CD4-positive, alpha-beta T cell treated with Interleukin-17A for 4 hours (primary cell): ENCODE data around the gene C11orf68.
"Not testable (repeated sequence)": the region's sequence is repeated elsewhere in the genome, so short reads cannot be mapped to it uniquely, and the experiment has no call there.

ENCODE experiments used
- DNase-seq: peaks from one replicate; pipeline ENCODE4 v3.0.0-alpha.2; 2020; ENCODE audit warnings: mixed read lengths

Gene C11orf68

DNA sequence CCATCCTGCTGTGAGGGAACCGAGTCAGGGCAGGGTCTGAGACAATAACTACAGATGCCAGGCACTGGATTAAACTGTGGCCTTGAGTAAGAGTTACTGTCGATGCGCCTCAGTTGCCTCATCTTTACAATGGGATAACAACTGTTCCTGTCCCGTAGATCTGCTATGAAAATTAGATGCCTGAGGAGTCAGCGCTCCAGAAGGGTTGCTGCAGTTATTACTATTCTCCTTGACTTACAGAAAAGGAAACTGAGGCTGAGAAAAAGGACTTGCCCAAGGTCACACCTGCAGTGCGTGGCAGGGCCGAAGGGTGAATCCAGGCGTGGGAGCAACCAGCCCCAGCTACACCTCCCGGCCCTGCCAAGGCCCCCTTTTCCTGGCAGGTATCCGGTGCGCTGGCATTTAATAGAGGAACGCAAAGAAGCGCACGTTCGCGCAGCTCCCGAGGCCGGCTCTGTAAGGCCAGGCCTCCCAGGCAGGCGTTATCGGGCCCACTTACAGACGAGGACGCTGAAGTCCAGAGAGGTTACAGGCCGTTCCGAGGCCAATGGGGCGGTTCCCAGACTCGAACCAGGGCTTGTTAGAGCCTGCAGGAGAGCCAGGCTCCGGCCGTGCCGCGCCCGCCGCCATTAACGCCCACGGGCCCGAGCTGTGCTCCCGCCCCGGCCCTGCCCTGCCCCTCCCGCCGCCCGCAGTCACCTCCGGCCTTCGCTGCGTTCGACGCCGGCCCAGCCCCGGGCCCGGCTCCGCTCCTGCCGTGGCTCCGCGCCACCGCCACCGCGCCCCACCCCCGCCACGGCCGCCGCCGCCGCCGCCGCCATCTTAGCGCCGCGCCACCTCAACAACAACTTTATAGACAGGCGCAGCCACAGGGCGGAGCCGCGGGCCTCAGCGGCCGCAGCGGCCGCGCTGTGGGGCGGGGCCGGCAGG lies at the start of gene C11orf68:
C11orf68 (minus strand) TSS at position 852 of the 930 bp plus-strand sequence; CDS start at position 821, 31 bp downstream.
- DNase-seq: no peak

DNA sequence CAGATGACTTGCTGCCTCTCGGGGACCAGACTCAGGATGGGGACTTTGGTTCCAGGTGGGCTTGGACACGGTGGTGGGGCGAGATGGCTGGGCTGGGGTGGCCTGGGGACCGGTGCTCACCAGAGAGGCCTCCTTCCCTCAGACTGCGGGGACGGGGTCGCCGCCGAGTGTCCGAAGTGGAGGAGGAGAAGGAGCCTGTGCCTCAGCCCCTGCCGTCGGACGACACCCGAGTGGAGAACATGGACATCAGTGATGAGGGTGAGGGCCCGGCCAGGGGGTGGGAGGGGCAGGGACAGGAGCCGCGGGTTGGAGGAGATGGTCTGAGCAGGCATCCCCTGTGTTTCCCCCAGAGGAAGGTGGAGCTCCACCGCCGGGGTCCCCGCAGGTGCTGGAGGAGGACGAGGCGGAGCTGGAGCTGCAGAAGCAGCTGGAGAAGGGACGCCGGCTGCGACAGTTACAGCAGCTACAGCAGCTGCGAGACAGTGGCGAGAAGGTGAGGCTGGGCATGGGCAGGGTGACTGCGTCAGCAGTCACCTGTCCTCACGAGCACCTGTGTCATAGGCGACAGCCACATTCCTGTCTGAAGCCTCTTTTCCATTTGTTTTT lies 48.6 kb upstream of the C11orf68 start:
- DNase-seq: no peak

DNA sequence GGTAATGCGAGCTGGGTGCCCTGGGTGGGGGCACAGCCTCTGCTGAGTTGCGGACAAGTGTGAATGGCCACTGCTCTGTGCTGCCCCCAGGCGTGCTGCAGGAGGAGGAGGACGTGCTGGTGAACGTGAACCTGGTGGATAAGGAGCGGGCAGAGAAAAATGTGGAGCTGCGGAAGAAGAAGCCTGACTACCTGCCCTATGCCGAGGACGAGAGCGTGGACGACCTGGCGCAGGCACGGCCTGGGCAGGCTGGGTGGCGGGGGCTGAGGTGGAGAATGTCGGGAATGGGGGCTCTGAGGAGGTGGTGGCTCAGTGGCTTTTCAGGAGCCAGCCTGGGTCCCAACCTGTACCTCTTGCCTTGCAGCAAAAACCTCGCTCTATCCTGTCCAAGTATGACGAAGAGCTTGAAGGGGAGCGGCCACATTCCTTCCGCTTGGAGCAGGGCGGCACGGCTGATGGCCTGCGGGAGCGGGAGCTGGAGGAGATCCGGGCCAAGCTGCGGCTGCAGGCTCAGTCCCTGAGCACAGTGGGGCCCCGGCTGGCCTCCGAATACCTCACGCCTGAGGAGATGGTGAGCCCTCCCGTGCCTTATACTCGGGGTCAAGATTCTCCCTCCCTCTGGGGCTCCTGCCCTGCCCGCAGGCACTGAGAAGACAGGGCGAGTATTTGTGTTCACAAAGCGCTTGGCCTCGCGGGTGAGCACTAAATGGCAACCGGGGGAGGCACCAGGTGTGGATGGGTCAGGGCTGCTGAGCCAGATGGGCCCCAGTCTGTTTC lies 47.3 kb upstream of the C11orf68 start:
- no peak for DNase-seq

DNA sequence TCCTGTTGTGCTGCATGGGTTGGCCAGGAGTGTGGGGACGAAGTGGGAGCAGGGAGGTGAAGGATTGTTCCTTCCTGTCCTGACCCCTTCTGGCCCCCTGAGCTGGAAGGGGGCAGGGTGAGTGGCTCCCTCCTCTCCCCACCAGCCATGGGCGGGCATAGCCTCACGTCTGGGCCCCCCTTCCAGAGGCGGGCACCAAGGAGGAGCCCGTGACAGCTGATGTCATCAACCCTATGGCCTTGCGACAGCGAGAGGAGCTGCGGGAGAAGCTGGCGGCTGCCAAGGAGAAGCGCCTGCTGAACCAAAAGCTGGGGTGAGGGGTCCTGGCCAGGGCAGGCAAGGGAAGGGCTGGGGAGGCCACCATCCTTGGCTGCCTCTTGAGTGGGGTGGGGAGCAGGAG lies 46.0 kb upstream of the C11orf68 start:
- no peak for DNase-seq

DNA sequence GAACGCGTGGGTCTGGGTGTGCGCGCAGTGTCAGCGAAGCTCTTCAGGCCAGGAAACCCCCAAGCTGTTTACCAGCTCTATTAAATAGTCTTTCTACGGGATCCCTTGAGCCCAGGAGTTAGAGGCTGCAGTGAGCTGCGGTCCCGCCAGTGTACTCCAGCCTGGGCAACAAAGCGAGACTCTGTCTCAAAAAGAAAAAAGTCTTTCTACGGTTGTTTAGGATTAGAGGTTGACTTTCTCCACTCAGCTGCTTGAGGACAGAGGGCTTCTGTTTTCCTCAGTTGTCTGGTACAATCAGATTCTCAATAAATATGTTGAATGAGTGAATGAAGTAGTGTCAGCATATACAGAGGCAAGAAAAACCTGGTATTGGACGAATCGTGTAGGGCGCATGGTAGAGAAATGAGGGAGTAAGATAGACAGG lies 43.3 kb upstream of the C11orf68 start:
- DNase-seq: no peak

DNA sequence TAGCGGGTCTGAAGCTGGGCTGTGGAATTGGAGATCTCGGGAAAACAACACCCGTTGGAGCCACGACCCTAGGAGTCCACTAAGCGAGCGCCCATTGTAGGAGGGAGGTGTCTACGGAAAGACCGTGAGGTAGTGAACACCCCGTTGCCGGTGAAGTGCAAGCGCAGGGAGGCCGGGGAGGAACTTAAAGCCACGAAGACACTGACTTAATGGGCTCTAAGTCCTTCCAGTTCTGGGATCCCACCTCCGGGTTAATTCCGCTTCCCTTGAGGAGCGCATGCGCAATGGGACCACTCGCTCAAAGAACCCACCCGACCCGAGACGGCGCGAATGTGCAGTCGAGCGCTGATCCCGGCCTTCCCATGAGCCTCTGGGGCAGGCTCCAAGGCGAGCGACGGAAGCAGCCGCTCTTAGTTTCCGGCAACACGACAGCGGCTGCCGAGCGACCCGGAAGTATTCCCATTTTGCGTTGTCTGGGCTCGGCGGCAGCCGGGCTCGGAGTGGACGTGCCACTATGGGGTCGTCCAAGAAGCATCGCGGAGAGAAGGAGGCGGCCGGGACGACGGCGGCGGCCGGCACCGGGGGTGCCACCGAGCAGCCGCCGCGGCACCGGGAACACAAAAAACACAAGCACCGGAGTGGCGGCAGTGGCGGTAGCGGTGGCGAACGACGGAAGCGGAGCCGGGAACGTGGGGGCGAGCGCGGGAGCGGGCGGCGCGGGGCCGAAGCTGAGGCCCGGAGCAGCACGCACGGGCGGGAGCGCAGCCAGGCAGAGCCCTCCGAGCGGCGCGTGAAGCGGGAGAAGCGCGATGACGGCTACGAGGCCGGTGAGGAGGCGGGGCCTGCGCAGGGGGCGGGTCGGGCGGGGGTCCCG lies 42.6 kb upstream of the C11orf68 start, which contains the start of gene SART1:
SART1 (plus strand) TSS at position 468 of the 874 bp plus-strand sequence; CDS start at position 515, 47 bp downstream.
- peak; percentile 96 for DNase-seq

DNA sequence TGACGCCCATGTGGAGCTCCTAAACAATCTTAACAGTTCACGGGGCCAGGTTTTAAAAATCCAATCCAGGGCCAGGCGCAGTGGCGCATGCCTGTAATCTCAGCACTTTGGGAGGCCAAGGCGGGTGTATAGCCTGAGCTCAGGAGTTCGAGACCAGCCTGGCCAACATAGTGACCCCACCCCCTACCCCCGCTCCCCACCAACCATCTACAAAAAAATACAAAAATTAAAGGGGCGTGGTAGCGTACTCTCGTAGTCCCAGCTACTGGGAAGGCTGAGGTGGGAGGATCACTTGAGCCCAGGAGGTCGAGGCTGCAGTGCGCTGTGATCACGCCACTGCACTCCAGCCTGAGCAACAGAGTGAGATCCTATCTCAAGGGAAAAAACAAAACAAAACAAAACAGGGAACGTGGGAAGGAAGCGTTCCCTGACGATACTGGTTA lies 42.0 kb upstream of the C11orf68 start:
- DNase-seq: no peak

DNA sequence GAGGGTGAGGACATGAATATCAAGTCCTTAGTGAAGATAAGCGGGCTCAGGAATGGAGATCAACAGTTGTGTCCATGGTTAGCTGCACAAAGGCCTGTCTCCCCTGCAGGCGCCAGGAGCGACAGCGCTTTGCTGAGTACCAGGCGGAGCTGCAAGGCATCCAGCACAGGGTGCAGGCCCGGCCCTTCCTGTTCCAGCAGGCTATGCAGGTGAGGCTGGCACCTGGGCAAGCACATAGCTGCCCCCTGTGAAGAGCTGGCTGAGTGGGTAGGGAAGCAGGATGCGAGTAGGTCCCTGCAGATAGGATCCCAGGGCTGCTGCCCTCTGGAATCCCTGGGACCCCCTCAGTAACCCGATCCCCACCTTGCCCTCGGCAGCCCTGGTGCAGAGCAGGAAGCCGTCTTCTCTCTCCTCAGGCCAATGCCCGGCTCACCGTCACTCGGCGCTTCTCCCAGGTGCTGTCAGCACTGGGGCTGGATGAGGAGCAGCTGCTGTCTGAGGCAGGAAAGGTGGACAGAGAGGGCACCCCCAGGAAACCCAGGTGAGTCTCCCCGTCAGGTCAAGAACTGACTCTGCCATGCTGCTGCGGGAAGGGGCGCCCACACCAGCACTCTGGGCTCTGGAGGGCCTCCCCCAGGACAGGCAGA lies 40.0 kb upstream of the C11orf68 start:
- DNase-seq: no peak

DNA sequence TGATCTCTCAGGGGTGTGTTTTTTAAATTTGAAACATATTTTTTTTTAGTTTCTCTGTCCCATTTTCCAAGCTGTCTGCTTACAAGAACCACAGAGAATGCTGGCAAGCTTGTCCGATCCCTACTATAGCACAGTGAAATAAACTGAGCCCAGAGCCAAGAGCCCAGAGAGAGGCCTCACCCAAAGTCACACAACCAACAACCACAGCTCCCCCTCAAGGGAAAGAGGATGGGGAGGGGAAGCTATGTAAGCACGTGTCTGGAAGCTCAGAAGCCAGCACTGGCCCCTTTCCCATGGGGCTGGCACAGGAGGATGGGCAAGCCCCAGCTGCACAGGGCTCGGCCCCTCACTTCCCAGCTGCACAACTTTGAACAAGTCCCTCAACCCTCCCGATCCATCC lies 39.4 kb upstream of the C11orf68 start:
- no peak for DNase-seq

DNA sequence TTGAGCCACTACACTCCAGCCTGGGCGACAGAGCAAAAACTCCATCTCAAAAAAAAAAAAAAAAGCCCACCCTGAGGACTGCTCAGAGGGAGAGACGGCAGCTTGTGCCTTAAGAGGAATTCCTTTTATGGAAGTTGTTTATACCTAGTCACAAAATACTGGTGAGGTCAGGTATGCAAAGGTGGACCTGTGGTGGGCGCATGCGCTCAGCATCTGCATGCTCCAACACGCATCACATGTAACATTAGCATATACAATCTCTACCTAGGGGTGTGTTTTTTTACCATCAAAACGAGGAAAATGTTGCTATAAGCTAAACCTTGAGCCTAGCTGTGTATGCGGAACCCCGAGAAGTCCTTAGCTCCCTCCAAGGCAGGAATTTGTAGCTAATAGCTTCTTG lies 35.9 kb upstream of the C11orf68 start:
- no peak for DNase-seq

DNA sequence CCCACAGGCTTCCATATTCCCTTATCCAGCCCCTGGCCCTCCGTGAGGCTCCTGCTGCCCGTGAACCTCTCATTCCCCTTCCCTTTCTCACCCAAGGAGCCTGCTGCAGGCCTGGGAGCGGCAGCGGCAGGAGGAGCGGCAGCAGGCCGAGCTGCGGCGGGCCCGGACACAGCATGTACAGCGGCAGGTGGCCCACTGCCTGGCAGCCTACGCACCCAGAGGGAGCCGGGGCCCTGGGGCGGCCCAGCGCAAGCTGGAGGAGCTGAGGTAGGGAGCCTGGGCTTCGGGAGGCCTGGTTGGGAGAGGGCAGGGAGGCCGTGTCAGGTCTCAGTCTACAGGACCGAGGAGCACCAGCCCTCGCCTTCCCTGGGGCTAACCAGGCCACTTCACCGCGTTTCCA lies 34.6 kb upstream of the C11orf68 start:
- DNase-seq: no peak

DNA sequence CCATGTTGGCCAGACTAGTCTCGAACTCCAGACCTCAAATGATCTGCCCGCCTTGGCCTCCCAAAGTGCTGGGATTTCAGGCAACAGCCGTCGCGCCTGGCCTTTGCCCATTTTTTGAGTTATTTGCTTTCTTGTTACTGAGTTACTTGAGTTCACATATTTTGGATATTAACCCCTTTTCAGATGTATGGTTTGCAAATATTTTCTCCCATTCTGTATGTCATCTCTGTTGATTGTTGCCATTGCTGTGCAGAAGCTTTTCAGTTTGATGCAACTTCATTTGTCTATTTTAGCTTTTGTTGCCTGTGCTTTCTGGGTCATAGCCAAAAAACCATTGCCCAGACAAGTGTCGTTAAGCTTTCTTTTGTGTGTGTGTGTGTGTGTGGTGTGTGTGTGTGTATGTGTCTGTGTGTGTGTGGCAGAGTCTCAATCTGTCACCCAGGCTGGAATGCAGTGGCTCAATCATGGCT lies 33.2 kb upstream of the C11orf68 start:
- no peak for DNase-seq

DNA sequence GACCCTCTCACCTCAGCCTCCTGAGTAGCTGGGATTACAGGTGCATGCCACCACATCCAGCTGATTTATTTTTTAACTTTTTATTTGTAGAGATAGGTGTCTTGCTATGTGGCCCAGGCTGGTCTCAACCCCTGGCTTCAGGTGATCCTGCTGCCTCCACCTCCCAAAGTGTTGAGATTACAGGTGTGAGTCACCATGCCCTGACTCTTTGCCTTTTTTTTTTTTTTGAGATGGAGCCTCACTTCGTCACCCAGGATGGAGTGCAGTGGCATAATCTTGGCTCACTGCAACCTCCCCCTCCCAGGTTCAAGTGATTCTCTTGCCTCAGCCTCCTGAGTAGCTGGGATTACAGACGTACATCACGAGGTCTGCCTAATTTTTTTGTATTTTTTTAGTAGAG lies 32.8 kb upstream of the C11orf68 start:
- not testable (repeated sequence) for DNase-seq

DNA sequence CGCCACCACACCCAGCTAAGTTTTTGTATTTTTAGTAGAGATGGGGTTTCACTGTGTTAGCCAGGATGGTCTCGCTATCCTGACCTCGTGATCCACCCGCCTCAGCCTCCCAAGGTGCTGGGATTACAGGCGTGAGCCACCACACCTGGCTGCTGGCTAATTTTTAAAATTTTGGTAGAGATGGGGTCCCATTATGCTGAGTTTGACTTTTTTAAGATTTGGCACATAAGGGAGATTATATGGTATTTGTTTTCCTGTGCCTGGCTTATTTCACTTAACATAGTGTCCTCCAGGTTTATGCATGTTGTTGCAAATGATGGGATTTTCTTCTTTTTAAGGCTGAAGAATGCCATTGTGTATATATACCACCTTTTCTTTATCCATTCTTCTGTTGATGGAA lies 31.8 kb upstream of the C11orf68 start:
- DNase-seq: not testable (repeated sequence)

DNA sequence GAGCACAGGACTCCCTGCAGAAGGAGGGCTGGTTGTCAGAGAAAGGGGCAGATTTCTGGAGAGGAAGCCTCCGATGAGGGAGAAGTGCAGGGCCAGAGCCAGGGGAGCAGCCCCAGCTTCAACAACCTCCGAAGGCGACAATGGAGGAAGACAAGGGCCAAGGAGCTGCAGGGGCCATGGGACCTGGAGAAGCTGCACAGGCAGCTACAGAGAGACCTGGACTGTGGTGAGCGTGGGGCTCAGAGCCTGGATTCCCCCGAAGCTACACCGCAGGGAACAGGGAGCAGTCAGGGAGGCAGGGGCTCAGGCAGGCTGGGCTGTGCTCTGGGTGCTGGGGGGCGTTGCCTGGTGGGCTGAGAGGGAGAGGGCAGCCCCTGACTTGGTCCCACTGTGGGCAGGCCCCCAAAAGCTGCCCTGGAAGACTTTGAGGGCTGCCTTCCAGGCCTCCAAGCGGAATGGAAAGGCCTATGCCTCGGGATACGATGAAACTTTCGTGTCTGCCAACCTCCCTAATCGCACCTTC lies 28.8 kb upstream of the C11orf68 start:
- no peak for DNase-seq

DNA sequence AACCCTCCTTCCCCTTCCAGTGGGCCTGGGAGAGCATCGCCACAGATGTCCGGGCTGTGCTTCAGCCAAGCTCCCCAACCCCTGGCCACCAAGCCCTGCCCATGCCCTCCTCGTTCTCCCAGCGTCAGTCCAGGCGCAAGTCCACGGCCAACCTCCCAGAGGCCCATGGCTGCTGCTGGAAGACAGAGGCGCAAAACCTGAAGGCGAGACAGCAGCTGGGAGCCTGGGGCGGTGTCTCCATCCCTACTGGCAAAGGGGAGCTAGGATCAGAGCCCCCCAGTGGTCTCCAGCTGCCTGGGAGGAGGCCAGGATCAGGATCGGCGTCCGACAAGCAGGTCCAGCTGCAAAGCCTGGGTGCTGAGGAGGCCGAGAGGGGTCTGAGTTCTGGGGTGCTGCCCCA lies 28.3 kb upstream of the C11orf68 start:
- DNase-seq: no peak

DNA sequence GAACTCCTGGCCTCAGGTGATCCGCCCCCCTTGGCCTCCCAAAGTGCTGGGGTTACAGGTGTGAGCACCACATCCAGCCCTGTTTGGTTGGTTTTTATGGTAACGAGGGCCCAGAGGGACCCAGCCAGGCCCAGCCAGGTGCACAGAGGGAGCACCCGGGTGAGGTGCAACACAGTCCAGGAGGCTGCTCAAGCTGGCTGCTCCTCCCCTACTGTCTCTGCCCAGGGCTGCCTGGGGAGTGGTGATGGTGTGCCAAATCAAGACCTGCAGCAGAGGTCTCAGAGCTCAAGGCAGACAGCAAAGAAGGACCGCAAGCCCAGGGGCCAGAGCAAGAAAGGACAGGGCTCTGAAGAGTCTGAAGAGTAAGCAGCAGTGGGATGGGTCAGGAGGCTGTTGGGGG lies 27.8 kb upstream of the C11orf68 start:
- DNase-seq: no peak

DNA sequence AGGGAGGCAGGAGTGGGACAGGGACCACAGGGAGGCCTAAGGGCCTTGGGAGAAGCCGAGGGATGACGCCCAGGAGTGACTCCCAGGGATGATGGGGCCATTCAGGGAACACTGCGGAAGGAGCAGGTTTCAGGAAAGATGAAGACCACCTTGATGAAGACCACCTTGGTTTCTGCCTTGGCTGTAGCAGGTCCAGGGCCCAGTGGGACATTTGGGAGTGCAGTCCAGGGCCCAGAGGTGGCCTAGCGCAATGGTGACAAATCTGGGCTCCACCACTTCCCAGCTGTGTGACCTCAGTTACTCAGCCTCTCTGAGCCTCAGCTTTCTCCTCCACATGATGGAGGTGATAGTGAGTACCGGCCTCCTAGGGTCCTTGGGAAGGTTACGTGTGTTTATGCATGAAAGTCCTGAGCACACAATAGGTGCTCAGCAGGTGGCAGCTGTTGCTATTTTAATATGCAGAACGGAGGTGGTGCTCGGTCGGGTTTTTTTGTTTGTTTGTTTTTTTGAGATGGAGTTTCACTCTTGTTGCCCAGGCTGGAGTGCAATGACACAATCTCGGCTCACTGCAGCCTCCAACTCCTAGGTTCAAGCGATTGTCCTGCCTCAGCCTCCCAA lies 27.2 kb upstream of the C11orf68 start:
- DNase-seq: no peak

DNA sequence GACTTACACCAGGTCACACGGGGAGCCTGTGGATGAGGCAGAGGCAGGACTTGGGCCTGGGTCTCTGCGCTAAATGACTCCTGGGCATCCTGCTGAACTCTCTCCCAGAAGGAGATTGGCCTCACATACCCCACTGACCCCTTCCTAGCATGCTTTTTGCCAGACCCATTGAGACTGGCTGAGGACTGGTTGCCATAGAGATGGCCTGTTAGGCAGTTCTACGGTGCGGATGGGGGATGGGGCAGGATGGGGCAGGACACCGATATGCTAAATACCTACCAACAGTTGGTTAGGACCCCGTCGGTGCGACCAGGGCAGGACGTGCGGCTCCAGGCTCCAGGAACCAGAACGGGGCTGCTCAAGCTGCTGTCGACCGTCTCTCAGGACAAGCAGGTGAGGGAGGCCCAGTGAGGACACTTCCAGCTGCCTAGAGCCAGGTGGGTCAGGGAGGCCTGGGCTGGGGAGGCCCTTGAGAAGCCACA lies 26.6 kb upstream of the C11orf68 start, which contains the start of gene TSGA10IP:
TSGA10IP (plus strand) TSS at position 51 of the 482 bp plus-strand sequence; CDS start at position 247, 196 bp downstream.
- DNase-seq: no peak

DNA sequence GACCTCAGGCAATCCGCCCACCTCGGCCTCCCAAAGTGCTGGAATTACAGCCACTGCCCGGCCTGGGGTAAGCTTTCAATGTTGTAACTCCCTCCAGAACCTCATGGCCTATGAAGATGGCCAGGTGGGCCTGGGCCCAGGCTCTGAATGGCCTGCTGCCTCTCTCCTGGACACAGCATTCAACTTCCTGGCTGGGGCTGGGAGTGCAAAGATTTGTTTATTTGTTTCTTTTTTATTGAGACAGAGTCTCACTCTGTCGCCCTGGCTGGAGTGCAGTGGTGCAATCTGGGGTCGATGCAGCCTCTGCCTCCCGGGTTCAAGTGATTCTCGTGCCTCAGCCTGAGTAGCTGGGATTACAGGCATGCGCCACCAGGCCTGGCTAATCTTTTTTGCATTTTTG lies 25.9 kb upstream of the C11orf68 start:
- no peak for DNase-seq
